GM18511 (cell line): ENCODE data around the gene HAVCR1.
"Not testable (repeated sequence)": the region's sequence is repeated elsewhere in the genome, so short reads cannot be mapped to it uniquely, and the experiment has no call there.

Experiments used
- ATAC-seq: cut with Tn5 transposase; IDR thresholded peaks from one replicate; pipeline ENCODE4 v1.9.1; 2021; ENCODE audit warnings: mild to moderate bottlenecking, moderate library complexity; ENCODE audit not compliant: unreplicated experiment

Gene HAVCR1

GRCh38 chr5:157059093-157059539 is at the start of gene HAVCR1:
Gene HAVCR1 (minus strand): TSS chr5:157059116. CDS start chr5:157057943, 1,173 bp downstream.
- peak; percentile 89 for ATAC-seq

GRCh38 chr5:157107508-157107907 is 48.6 kb upstream of the HAVCR1 start:
- ATAC-seq = no peak

GRCh38 chr5:157106630-157107461 is 47.9 kb upstream of the HAVCR1 start:
- ATAC-seq = no peak

GRCh38 chr5:157100140-157100679 is 41.3 kb upstream of the HAVCR1 start:
- peak; percentile 54 for ATAC-seq

GRCh38 chr5:157088342-157088990 is 29.6 kb upstream of the HAVCR1 start:
- peak; percentile 80 for ATAC-seq

GRCh38 chr5:157086751-157087359 is 27.9 kb upstream of the HAVCR1 start:
- no peak for ATAC-seq

GRCh38 chr5:157085930-157086329 is 27.0 kb upstream of the HAVCR1 start:
- ATAC-seq = no peak

- ATAC-seq = no peak
Measured at GRCh38 chr5:157080286-157080685, 21.4 kb upstream of the HAVCR1 start.

GRCh38 chr5:157076558-157076957 is 17.6 kb upstream of the HAVCR1 start:
- ATAC-seq = no peak

- ATAC-seq = no peak
Measured at GRCh38 chr5:157072508-157072907, 13.6 kb upstream of the HAVCR1 start.

GRCh38 chr5:157069949-157070348 is 11.0 kb upstream of the HAVCR1 start:
- no peak for ATAC-seq

GRCh38 chr5:157068785-157069184 is 9.9 kb upstream of the HAVCR1 start:
- no peak for ATAC-seq

GRCh38 chr5:157068339-157068738 is 9.4 kb upstream of the HAVCR1 start:
- ATAC-seq = no peak

- ATAC-seq = no peak
Measured at GRCh38 chr5:157067005-157067404, 8.1 kb upstream of the HAVCR1 start.

- no peak for ATAC-seq
Measured at GRCh38 chr5:157066080-157066479, 7.2 kb upstream of the HAVCR1 start.

- no peak for ATAC-seq
Measured at GRCh38 chr5:157063776-157064430, 5.0 kb upstream of the HAVCR1 start.

- ATAC-seq = no peak
Measured at GRCh38 chr5:157059891-157060290, 975 bp upstream of the HAVCR1 start.

GRCh38 chr5:157057459-157058370 is 1.2 kb downstream of the HAVCR1 start:
- ATAC-seq = no peak

- ATAC-seq = not testable (repeated sequence)
Measured at GRCh38 chr5:157056848-157057247, 2.1 kb downstream of the HAVCR1 start.
